ACC112 (cell line): ENCODE results near the gene KDM1B.
A peak's percentile ranks its signal among the peaks of the same experiment; 100 is the strongest.

Experiments
- H2AFZ ChIP-seq: fragments of 200-600 bp; sonication (generic); one replicate; pipeline ENCODE4 v1.6.0; 2017; ENCODE audit warnings: antibody characterized with exemption, low read length; ENCODE audit not compliant: unreplicated experiment
- H3K27ac ChIP-seq: fragments of 200-600 bp; sonication (generic); 2 replicates; pipeline ENCODE4 v1.5.1; 2014; ENCODE audit warnings: low read depth, mild to moderate bottlenecking, antibody characterized with exemption, low read length, moderate library complexity
- H3K27me3 ChIP-seq: fragments of 200-600 bp; sonication (generic); 2 replicates; pipeline ENCODE4 v1.6.1; 2014; ENCODE audit warnings: mild to moderate bottlenecking, antibody characterized with exemption, low read length, moderate library complexity, mixed read lengths; ENCODE audit not compliant: insufficient read depth
- H3K36me3 ChIP-seq: fragments of 200-600 bp; sonication (generic); 2 replicates; pipeline ENCODE4 v1.6.1; 2016; ENCODE audit warnings: mild to moderate bottlenecking, antibody characterized with exemption, low read length, moderate library complexity, mixed read lengths; ENCODE audit not compliant: insufficient read depth
- H3K4me1 ChIP-seq: fragments of 200-600 bp; sonication (generic); one replicate; pipeline ENCODE4 v1.6.1; 2016; ENCODE audit warnings: low read length, mixed read lengths; ENCODE audit not compliant: insufficient read depth, unreplicated experiment, control insufficient read depth
- H3K4me3 ChIP-seq: fragments of 200-600 bp; sonication (generic); 2 replicates; pipeline ENCODE4 v1.5.1; 2014; ENCODE audit warnings: mild to moderate bottlenecking, low read depth, low read length
- H3K79me2 ChIP-seq: fragments of 200-600 bp; sonication (generic); one replicate; pipeline ENCODE4 v1.6.0; 2016; ENCODE audit warnings: low read length; ENCODE audit not compliant: control insufficient read depth, unreplicated experiment, insufficient read depth

The KDM1B gene

DNA sequence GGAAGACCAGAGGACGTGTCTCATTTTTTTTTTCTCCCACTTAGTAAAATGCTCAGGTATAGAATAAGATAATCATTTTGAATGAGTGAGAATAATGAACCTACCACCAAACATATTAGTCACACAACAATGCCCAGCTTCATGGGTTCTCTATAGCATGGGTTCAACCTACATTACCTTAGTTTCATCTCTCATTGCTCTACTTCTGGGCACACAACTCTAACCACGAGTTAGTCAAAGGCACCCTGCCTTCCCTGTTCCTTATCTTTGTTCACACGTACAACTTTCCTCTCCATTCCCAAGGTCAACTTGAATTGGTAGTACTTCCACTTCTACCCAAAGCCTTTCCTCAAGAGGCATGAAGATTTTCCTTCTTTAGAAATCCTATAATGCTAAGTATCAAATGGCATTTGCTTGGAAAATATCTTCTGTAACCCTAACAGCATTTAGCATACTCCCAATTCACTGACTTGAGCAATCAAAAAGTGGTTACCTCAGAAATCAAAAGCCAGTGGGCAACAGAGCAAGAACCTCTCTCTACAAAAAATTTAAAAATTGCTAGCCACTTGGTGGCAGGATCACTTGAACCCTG is 88.2 kb downstream of the KDM1B start:
- H3K27me3 ChIP-seq = no peaks in the 10 kb centered on the region
- peaks cover 23% of the 10 kb centered on the region for H3K4me1 ChIP-seq
- peak overlapping the region; percentile 77 for H3K27ac ChIP-seq
- no peak overlapping the region for H2AFZ ChIP-seq
- H3K4me3 ChIP-seq = no peak overlapping the region
- peaks cover 66% of the 10 kb centered on the region for H3K36me3 ChIP-seq
- peaks cover 52% of the 10 kb centered on the region for H3K79me2 ChIP-seq

DNA sequence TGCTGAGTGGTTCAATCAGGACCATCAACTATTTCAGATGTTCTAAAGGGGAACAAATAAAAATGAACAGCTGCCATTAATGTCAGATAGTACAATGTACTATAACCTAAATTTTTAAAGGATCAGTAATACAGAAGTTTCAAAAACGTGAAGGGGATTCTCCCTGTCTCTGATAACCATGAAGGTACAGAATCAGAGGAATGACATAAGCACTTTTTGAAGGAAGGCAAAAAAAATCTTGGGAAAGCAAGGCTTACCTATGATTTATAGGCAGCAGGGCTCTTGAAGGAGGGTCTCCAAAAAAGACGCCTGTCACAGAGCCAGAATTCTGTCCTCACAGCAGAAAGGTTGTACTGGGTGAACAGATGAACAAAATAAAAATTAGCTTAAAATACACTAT is 89.0 kb downstream of the KDM1B start:
- no peaks in the 10 kb centered on the region for H3K27me3 ChIP-seq
- peaks cover 69% of the 10 kb centered on the region for H3K36me3 ChIP-seq
- H3K79me2 ChIP-seq = peaks cover 57% of the 10 kb centered on the region
- no peak overlapping the region for H3K4me3 ChIP-seq
- H3K4me1 ChIP-seq = peaks cover 23% of the 10 kb centered on the region
- no peak overlapping the region for H2AFZ ChIP-seq
- peak overlapping the region; percentile 26 for H3K27ac ChIP-seq

DNA sequence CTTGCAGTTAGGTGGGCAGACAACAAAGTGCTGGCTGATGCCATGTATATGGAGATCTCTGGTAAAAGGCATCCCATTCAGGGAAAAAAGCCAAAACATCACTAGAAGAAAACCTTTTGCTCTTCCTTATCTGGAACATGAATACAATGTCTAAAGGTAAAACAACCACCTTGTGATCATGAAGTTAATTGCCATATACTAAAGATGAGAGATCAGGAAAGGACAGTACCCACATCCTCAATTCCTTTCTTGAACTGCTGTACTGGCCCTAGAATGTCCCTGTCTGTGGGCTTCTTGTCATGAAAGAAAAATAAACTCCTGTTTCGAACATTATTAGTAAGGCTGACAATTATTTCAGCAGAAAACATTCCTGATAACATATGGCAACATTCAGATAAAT is 89.9 kb downstream of the KDM1B start:
- H3K4me1 ChIP-seq = peaks cover 23% of the 10 kb centered on the region
- H3K36me3 ChIP-seq = peaks cover 66% of the 10 kb centered on the region
- H3K27me3 ChIP-seq = no peaks in the 10 kb centered on the region
- peaks cover 57% of the 10 kb centered on the region for H3K79me2 ChIP-seq
- peak overlapping the region; percentile 26; the same call in 1 of the 2 replicates for H3K27ac ChIP-seq
- no peak overlapping the region for H2AFZ ChIP-seq
- H3K4me3 ChIP-seq = no peak overlapping the region

DNA sequence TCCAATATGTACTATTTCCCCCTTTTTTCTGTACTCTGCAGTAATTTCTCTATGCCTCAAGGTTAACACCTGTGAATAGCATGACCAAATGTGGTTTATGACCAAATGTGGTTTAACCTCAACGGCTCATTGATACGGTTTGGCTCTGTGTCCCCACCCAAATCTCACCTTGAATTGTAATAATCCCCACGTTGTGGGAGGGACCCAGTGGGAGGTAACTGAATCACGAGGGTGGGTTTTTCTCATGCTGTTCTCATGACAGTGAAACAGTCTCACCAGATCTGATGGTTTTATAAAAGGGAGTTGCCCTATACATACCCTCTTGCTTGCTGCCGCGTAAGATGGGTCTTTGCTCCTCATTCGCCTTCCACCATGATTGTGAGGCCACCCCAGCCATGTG is 90.4 kb downstream of the KDM1B start:
- H3K4me1 ChIP-seq = peaks cover 23% of the 10 kb centered on the region
- H3K27me3 ChIP-seq = no peaks in the 10 kb centered on the region
- H3K27ac ChIP-seq = no peak overlapping the region
- H3K4me3 ChIP-seq = no peak overlapping the region
- H3K79me2 ChIP-seq = peaks cover 54% of the 10 kb centered on the region
- H2AFZ ChIP-seq = no peak overlapping the region
- peaks cover 66% of the 10 kb centered on the region for H3K36me3 ChIP-seq

DNA sequence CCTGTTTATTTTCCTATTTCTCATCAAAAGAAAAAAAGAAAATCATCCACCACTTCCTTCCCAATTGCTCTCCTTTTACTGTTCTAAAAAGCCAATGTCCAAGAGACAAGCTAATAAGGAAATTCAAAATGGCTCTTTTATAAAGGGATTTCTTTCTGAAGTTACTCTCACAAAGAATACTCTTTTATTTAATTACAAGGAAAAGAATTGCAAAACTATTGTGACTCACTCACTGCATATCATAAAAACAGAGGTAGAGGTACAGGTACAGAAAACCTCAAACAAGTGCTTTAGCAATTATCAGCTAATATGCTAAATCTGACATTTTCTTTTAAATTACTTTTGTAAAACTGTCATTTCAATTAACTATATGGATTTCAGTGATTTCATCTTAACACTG is 91.0 kb downstream of the KDM1B start:
- Histone ChIP-seq H3K79me2 (peaks cover 54% of the 10 kb centered on the region), H3K27ac (no peak overlapping the region), H2AFZ (no peak overlapping the region), H3K27me3 (no peaks in the 10 kb centered on the region), H3K36me3 (peaks cover 67% of the 10 kb centered on the region), H3K4me1 (peaks cover 23% of the 10 kb centered on the region), H3K4me3 (no peak overlapping the region)

DNA sequence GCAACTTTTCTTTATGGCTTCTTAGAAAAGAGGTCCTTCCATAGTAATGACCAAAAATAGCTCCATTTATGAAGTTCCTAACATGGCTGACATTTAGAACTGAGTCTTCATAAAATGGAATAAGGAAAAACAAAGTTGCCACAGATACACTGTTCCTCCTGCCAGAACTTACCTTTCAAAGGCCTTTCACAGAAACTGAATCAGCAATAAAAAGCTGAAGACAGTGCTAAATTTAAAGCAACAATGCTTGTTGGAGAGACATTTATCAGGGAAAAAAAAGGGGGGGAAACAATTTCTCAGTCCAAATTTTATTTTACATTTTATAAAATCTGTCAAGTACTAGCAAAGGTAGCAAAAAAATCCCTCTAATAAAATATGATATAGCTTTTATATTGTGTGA is 91.8 kb downstream of the KDM1B start:
- H3K36me3 ChIP-seq = peaks cover 67% of the 10 kb centered on the region
- H3K79me2 ChIP-seq = peaks cover 54% of the 10 kb centered on the region
- no peak overlapping the region for H3K4me3 ChIP-seq
- H3K27ac ChIP-seq = no peak overlapping the region
- peaks cover 17% of the 10 kb centered on the region for H3K4me1 ChIP-seq
- H2AFZ ChIP-seq = no peak overlapping the region
- H3K27me3 ChIP-seq = no peaks in the 10 kb centered on the region

DNA sequence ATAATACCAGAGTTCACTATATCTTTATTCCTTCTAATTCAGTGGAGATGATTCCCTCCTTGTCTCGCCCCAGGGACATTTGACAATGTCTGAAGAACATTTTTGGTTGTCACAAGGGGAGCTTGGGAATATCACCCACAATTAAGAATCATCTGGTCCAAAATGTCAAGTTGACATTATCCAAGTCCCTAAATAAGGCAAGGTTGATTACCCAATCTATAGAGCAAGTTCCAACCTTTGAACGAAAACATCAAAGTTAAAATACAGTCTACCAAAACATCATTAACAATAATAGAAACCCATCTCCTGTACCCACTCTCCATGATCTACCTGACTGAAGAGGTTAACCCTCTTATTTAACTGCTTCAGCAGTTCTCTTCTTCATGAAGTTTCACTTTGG is 93.5 kb downstream of the KDM1B start:
- Histone ChIP-seq H3K27ac (no peak overlapping the region), H3K27me3 (no peaks in the 10 kb centered on the region), H3K79me2 (peaks cover 61% of the 10 kb centered on the region), H2AFZ (no peak overlapping the region), H3K4me3 (no peak overlapping the region), H3K36me3 (peaks cover 56% of the 10 kb centered on the region), H3K4me1 (peaks cover 3% of the 10 kb centered on the region)

DNA sequence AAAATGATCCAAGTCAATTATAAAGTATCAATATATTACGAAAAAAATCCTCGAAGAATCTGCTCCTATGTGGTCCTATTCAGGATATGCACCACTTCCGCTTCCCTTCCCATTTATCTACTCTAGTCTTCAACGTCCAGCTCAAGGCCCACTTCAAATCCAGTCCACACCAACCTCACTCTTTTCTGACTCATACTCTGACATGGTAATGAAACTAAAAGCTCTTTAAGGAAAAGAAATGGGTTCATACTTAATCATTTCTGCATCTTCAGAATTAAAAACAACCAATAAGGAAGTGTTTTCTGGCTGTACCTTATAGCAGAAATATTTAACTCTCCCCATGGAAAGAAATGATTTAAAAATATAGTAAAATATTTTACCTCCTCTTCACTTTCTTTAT is 94.0 kb downstream of the KDM1B start:
- H3K4me3 ChIP-seq = no peak overlapping the region
- peaks cover 65% of the 10 kb centered on the region for H3K79me2 ChIP-seq
- peaks cover 51% of the 10 kb centered on the region for H3K36me3 ChIP-seq
- H3K4me1 ChIP-seq = peaks cover 3% of the 10 kb centered on the region
- H2AFZ ChIP-seq = no peak overlapping the region
- H3K27me3 ChIP-seq = no peaks in the 10 kb centered on the region
- H3K27ac ChIP-seq = no peak overlapping the region

DNA sequence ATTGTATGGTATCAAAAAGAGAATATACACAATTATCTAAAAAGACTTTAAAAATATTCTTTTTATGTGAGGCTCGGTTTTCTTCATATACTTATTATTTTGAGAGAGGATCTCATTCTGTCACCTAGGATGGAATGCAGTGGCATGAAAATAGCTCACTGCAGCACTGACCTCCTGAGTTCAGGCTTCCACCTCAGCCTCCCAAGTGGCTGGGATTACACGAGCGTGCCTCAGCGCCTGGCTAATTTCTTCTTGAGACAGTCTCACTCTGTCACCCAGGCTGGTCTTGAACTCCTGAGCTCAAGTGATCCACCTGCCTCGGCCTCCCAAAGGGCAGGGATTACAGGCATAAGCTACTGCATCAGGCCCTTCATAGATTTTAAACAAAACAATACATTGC is 98.4 kb downstream of the KDM1B start:
- no peak overlapping the region for H3K27ac ChIP-seq
- no peaks in the 10 kb centered on the region for H3K4me1 ChIP-seq
- peaks cover 51% of the 10 kb centered on the region for H3K36me3 ChIP-seq
- H3K79me2 ChIP-seq = peaks cover 86% of the 10 kb centered on the region
- no peak overlapping the region for H2AFZ ChIP-seq
- H3K27me3 ChIP-seq = no peaks in the 10 kb centered on the region
- H3K4me3 ChIP-seq = no peak overlapping the region

DNA sequence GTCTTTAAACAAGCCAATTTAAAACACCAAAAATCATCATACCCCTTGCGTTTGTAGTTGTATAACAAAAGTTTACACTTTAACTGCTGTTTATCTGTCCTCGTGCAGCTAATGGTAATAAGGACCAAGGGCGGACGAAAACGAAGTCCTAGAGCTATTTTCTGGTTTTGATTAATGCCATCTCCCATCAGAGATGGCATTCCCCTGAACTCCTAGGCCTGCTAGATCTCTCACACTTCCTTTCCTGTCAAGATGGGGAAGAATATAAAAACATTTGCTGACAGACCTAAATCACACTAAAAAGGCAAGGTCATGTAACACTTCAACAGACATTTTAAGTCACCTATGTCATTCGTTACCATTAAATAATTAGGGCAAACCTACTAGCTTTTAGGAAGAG is 99.6 kb downstream of the KDM1B start:
- Histone ChIP-seq H3K4me3 (no peak overlapping the region), H3K4me1 (peaks cover 4% of the 10 kb centered on the region), H3K27ac (no peak overlapping the region), H3K27me3 (no peaks in the 10 kb centered on the region), H2AFZ (no peak overlapping the region), H3K36me3 (peaks cover 48% of the 10 kb centered on the region), H3K79me2 (peaks cover 87% of the 10 kb centered on the region)

DNA sequence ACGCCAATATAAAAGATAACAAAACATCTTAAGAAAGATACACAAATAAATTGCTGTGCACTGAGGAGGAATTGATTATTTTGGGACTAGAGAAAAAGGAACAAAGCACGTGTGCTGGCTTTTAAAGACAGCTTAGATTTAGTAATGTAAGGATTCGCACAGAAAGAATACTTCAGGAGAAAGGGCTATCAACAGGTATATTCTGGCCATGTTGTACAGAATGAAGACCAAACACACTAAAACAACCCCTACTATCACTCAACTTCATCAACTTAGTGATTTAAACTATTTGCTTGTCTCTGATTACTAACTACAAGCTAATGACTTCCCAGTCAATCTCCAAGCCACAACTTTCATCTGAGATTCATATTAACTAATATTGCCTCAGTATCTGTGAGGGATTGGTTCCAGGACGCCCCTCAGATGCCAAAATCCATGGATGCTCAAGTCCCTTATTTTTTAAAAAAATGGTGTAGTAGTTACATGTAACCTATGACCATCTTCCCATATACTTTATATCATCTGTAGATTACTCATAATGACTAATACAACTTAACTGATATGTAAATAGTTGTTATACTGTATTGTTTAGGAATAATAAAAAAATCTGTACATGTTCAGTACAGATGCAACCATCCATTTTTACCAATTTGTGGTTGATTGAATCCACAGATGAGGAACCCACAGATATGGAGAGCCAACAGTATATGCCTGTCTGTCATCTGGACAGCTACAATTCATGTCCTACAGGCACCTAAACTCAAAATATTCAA is 104.6 kb downstream of the KDM1B start:
- no peaks in the 10 kb centered on the region for H3K27me3 ChIP-seq
- H3K27ac ChIP-seq = peak overlapping the region; percentile 40
- peaks cover 31% of the 10 kb centered on the region for H3K4me1 ChIP-seq
- H2AFZ ChIP-seq = no peak overlapping the region
- H3K36me3 ChIP-seq = peaks cover 28% of the 10 kb centered on the region
- H3K4me3 ChIP-seq = peak overlapping the region; percentile 28
- peaks cover 85% of the 10 kb centered on the region for H3K79me2 ChIP-seq
